NCI-H526 (cell line): ENCODE results near the gene UMAD1.
"Not testable (repeated sequence)": the region's sequence is repeated elsewhere in the genome, so short reads cannot be mapped to it uniquely, and the experiment has no call there.

ENCODE experiments used
- DNase-seq, 2 experiments: peaks; one replicate each; lab custom pipeline; 2025; lab: John Stamatoyannopoulos, UW

UMAD1 gene

GRCh38 chr7:7652798-7653540 lies 12.4 kb downstream of the UMAD1 start:
- DNase-seq = no peak

- DNase-seq = peak in 1 of 2 experiments; percentile 31
Measured at GRCh38 chr7:7653593-7654187, 13.1 kb downstream of the UMAD1 start.

DNA sequence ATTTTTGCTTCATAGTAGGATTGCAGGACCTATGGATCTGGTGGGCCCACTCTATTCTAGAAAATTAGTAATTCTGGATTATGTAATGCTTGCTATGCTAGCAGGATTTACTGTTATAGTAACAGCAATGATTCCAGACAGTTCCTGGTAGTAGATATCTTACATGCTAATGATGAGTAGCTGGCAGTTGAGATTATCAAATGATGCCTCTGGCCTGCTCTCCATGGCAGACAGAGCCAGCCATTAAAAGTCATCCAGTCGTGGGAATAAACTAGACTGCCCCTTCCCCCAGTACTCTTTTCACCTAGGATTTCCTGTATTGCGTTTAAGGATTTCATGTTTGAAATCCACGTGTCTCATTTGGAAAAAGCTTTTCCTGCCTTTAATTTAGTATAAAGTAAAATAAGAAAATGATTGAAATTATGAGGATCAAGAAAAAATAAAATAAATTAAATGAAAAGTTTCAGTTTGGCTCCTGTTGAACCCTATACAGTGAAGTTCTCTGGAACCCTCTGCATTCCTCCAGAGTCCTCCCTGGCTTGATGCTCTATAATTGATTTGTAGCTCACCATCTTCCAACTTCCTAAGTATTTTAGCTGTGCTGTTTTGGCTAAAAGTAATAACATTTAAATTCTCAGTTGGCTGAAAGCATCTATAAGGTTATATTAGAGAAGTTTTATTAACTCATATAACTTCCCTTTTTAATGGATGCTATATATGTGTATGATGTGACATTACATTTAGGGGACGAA lies 14.6 kb downstream of the UMAD1 start:
- peak in 1 of 2 experiments; percentile 29 for DNase-seq

DNA sequence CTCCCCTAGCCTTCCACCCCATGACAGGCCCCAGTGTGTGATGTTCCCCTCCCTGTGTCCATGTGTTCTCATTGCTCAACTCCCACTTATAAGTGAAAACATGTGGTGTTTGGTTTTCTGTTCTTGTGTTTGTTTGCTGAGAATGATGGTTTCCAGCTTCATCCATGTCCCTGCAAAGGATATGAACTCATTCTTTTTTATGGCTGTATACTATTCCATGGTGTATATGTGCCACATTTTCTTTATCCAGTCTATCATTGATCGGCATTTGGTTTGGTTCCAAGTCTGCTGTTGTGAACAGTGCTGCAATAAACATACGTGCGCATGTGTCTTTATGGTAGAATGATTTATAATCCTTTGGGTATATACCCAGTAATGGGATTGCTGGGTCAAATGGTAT lies 15.9 kb downstream of the UMAD1 start:
- DNase-seq = not testable (repeated sequence)

GRCh38 chr7:7662527-7662926 lies 22.0 kb downstream of the UMAD1 start:
- no peak for DNase-seq

DNA sequence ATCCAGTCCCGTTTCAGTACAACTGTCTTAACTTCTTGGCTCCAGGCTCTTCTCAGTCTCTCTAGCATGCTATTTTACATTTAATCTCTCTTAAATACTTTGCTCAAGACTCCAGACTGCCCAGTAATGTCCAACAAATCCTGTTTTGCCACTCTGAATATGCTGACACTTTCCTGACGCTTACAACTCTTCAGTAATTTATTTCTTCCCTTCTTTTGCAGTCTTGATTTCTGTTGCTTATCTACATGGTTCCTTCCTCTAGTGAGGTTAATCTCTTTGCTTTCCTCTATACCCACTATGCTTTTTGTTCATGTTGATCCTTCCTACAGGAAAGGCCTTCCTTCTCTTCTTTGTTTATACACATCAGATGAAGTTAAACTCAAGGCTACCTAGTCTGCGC lies 23.7 kb downstream of the UMAD1 start:
- DNase-seq = no peak

GRCh38 chr7:7665031-7665430 lies 24.5 kb downstream of the UMAD1 start:
- DNase-seq = no peak

- no peak for DNase-seq
Measured at GRCh38 chr7:7667187-7667586, 26.6 kb downstream of the UMAD1 start.

DNA sequence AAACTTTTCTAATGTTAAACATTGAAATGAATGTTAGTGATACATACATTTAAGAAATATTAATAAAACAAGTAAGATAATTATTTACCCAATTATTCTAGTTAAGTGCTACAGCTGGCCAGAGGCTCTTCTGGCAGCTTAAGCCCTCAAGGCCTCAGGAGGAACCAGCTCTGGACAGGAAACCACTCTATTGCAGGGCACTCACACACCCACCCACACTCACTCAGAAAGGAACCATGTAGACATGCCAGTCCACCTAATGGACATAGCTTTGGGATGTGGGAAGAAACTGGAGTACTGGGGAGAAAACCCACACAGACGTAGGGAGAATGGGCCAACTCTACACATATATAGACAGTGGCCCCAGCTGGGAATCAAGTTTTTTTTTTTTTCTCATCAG lies 28.2 kb downstream of the UMAD1 start:
- DNase-seq = no peak

DNA sequence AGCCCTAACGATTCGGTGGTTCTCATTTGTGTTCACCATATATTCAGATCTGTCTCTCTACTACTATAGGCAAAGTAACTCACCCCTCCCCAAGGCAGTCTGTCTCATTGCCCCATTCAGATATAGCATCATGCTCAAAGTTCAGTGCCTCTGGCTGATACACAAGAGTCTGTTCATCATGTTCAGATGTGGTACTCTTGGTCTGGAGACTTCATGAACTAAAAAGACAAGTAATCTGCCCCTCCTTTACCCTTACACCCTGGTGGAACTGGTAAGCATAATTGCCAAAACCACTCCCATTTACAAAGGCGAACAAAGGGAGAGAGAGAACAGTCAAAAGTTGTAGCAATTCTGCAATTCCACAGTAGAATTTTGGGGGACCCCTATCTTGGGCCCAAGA lies 29.9 kb downstream of the UMAD1 start:
- no peak for DNase-seq

GRCh38 chr7:7671361-7671760 lies 30.8 kb downstream of the UMAD1 start:
- no peak for DNase-seq

DNA sequence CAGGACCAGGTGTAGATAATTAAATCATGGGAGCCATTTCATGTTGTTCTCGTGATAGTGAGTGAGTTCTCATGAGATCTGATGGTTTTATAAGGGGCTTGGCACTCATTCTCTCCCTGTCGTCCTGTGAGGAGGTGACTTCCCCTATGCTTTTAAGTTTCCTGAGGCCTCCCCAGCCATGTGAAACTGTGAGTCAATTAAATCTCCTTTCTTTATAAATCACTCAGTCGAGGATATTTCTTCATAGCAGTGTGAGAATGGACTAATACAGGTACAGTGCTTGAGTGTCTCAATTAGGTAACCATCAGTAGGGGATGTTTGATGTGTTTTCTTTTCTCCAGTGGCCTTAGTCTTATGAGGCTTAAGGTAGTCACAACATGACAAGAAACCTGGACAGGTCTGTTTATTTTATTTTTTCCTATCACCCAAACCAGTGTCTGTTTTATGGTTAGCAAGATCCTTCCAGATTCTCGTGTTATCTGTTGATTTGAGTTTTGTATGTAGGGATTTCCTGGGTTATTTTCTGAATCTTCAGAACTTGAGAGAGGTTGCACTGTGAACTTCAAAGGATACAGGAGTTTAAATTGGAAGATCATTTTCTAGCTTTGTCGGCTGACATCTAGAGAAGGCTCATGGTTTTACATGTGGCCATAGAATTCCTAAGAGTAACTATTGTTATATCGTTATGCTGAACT lies 32.1 kb downstream of the UMAD1 start:
- DNase-seq = no peak

GRCh38 chr7:7673240-7673550 lies 32.6 kb downstream of the UMAD1 start:
- no peak for DNase-seq

- DNase-seq = no peak
Measured at GRCh38 chr7:7675686-7676085, 35.1 kb downstream of the UMAD1 start.

GRCh38 chr7:7679640-7680039 lies 39.1 kb downstream of the UMAD1 start:
- peak in 1 of 2 experiments; percentile 10 for DNase-seq

DNA sequence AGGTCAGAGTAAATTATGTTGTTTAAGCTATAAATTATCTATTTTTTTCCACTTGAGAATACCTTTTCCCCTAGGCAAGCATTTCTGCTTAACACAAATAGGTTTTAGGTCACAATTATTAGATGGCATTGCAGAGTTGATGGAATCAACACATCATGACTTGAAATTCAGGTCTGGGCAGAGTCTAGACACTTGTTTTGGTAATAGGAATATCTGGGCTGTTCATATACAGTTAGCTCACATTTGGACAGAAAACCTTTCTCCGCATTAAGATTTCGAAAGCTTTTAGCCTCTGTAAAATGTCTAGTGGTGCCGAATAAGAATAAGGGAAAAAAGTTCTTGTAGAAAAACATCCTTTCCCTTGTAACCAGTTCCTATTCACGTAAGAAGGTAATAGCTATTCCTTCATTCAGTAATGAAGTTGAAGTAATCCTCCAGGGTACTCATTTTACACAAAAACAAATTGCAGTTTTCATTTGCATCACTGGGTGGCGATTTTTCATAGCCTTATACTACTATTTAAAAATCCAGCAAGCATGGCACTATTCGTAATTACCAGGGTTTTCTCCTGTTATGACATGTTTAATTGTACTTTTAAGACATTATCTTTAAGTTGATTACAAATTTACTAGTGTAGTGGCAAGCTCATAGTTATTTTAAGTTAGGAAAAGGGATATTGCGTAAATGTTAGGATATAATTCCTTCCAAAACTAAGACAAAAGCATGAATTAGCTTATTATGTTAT lies 40.8 kb downstream of the UMAD1 start:
- DNase-seq = peak; percentile 57 to 82

- DNase-seq = no peak
Measured at GRCh38 chr7:7681936-7682329, 41.4 kb downstream of the UMAD1 start.

- no peak for DNase-seq
Measured at GRCh38 chr7:7682861-7683260, 42.3 kb downstream of the UMAD1 start.

- DNase-seq = no peak
Measured at GRCh38 chr7:7686811-7687508, 46.4 kb downstream of the UMAD1 start.

DNA sequence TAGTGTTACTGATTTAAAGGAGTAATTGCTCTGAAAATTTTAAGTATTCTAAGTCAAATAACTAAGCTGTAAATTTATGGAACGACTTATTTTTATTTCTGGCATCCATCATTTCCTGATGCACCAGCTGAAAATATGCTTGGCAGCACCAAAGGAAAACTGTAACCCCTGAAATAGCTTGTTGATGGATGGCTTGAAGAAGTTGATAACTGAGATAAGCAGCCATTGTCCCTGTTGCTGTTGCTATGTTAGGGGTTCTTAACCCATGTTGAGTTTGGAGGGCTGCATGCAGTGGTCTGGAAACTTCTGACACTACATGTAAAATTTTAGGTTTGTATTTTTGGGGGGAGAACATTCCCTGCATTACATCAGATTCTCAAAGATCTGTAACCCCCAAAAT lies 47.2 kb downstream of the UMAD1 start:
- DNase-seq = no peak

DNA sequence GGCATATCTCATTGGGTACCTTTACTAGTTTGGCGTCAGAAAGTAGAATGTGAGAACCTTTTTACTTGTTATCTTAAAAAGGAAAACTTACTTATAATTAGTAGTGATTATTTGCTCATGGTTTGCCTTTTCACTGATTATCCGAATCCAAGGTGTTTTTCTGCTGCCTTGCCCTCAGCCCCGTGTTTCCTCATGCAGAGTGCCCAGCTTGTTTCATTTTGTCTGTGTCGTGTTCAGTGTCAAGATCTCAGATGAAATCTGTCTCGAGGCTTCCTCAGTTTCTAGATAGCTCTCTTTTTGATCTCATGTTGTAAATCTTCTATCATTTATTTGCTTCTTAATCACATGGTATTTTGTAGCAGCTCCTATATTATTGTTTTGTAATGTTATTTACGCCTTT lies 47.8 kb downstream of the UMAD1 start:
- no peak for DNase-seq
